Hepatocyte (in vitro differentiated cells): ENCODE measurements around the gene ZNF76. TPM values are rescaled to one million over a fixed set of nuclear protein-coding genes. Genes with fewer than 3 reads are reported as not detected.

Source experiments
- DNase-seq: peaks from one replicate; pipeline ENCODE4 v3.0.0-alpha.2; 2016; ENCODE audit warnings: low spot score
- H2AFZ ChIP-seq: fragments of 200-600 bp; sonication (generic); 2 replicates; pipeline ENCODE4 v1.6.0; 2016; ENCODE audit warnings: antibody characterized with exemption, mild to moderate bottlenecking
- H3K27ac ChIP-seq: fragments of 200-600 bp; sonication (generic); 2 replicates; pipeline ENCODE4 v1.5.1; 2016; ENCODE audit warnings: mild to moderate bottlenecking
- H3K27me3 ChIP-seq: fragments of 200-600 bp; sonication (generic); 2 replicates; pipeline ENCODE4 v1.6.1; 2016
- H3K36me3 ChIP-seq: fragments of 200-600 bp; sonication (generic); replicated peaks from 2 replicates; pipeline ENCODE4 v1.5.1; 2016; ENCODE audit warnings: low read depth; ENCODE audit not compliant: insufficient read depth
- H3K4me1 ChIP-seq: fragments of 200-600 bp; sonication (generic); 2 replicates; pipeline ENCODE4 v1.5.1; 2016; ENCODE audit warnings: mild to moderate bottlenecking, moderate library complexity; ENCODE audit not compliant: insufficient read depth
- H3K4me2 ChIP-seq: fragments of 200-600 bp; sonication (generic); 2 replicates; pipeline ENCODE4 v1.6.0; 2016
- H3K4me3 ChIP-seq: fragments of 200-600 bp; sonication (generic); 2 replicates; pipeline ENCODE4 v1.5.1; 2016; ENCODE audit warnings: mild to moderate bottlenecking
- H3K79me2 ChIP-seq: fragments of 200-600 bp; sonication (generic); 2 replicates; pipeline ENCODE4 v1.6.0; 2017; ENCODE audit warnings: mild to moderate bottlenecking
- H3K9me2 ChIP-seq: fragments of 200-600 bp; sonication (generic); replicated peaks from 2 replicates; pipeline ENCODE4 v1.6.0; 2017; ENCODE audit warnings: mild to moderate bottlenecking; ENCODE audit not compliant: insufficient read depth
- H3K9me3 ChIP-seq: fragments of 200-600 bp; sonication (generic); 2 replicates; pipeline ENCODE4 v1.5.1; 2016; ENCODE audit warnings: low read depth, mild to moderate bottlenecking
- H4K20me1 ChIP-seq: fragments of 200-600 bp; sonication (generic); 2 replicates; pipeline ENCODE4 v1.6.0; 2016; ENCODE audit warnings: mild to moderate bottlenecking; ENCODE audit not compliant: insufficient read depth, poor library complexity, severe bottlenecking
- EZH2 ChIP-seq: fragments of 200-600 bp; sonication (generic); IDR thresholded peaks from 2 replicates; pipeline ENCODE4 v1.6.1; 2016; ENCODE audit warnings: antibody characterized with exemption, mild to moderate bottlenecking, borderline replicate concordance
- EZH2phosphoT487 ChIP-seq: fragments of 200-600 bp; sonication (generic); IDR thresholded peaks from one replicate; pipeline ENCODE4 v1.6.1; 2018; ENCODE audit warnings: antibody characterized with exemption, mild to moderate bottlenecking, low read depth, moderate library complexity; ENCODE audit not compliant: unreplicated experiment, severe bottlenecking
- WGBS: methylation state at CpG from one replicate; pipeline ENCODE4 v1.1.6; 2016; ENCODE audit warnings: low lambda C conversion rate; ENCODE audit errors: missing lambda C conversion rate; 5-methylcytosine and 5-hydroxymethylcytosine counted together
- polyA plus RNA-seq: library from polyadenylated mRNA; unstranded; fragments of >200 nt; fragmentation: Nextera tagmentation; extraction: Ambion mirVana; gene quantifications from 2 replicates; pipeline ENCODE4 v1.2.1, GENCODE V29; 2016
- total RNA-seq: library from RNA; depleted of rRNA; stranded (reverse); fragments of >200 nt; gene quantifications from 2 replicates; pipeline ENCODE4 v1.2.3, GENCODE V29; 2014
- TF ChIP-seq, protein P1 (sequence below): fragments of 200-600 bp; sonication (generic); IDR thresholded peaks from 2 replicates; pipeline ENCODE4 v1.5.1; 2016; ENCODE audit warnings: antibody characterized with exemption, mild to moderate bottlenecking; ENCODE audit not compliant: poor library complexity

ZNF76 gene
- total RNA-seq (11.4 and 17.0 TPM in 2 replicates), polyA plus RNA-seq (28.0 and 43.7 TPM in 2 replicates)

DNA sequence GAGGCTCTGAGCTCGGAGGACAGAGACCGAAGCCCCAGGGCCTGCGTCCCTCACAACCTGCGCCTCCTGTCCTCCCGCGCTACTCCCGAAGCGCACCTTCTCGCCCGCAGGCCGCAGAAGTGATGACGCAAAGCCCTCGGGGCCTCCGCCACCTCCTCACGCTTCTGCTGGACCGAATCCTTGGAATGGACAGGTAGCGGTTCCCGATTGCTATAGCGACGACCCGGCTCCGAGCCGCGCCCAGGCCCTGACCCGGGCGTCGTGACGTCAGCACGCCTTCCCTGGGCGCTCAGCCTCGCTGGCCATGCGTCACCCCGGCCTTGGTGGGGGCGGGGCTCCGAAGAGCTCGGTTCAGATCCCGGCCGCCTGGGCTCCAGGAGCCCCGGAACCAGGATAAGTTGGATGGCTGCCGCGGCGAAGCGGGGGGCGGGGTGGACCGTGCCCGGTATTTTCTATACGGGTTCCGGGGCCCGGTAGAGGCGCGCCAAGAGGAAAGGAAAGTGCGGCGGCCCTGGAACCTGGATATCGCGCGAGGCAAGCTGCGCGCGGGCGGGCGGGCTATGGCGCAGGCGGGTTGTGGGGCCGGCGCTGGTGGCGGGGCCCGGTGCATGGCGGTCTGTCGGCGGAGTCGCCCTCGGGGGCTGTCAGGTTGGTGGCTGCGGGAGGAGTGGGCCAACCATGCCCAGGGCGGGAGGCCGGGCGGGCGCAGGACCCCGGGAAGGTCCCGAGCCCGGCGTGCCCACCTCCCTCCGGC lies at the start of gene ZNF76:
Gene ZNF76 (plus strand): TSS at position 542 of the 754 bp plus-strand sequence. CDS start 21,417 bp downstream, outside the sequence.
- WGBS = 1% methylated on average over 34 of the region's 82 CpGs
- Histone ChIP-seq H3K4me1 (peaks cover 15% of the 10 kb centered on the region), H4K20me1 (no peaks in the 10 kb centered on the region), H3K9me3 (no peaks in the 10 kb centered on the region), H3K4me3 (peak within 1 kb of the TSS; percentile 70), H2AFZ (peak within 1 kb of the TSS; percentile 68), H3K79me2 (peaks cover 44% of the 10 kb centered on the region), H3K27me3 (no peaks in the 10 kb centered on the region), H3K9me2 (no peaks in the 10 kb centered on the region), H3K27ac (peak within 1 kb of the TSS; percentile 92), H3K4me2 (peak within 1 kb of the TSS; percentile 88), H3K36me3 (no peaks in the 10 kb centered on the region)
- TF ChIP-seq, protein P1, sequence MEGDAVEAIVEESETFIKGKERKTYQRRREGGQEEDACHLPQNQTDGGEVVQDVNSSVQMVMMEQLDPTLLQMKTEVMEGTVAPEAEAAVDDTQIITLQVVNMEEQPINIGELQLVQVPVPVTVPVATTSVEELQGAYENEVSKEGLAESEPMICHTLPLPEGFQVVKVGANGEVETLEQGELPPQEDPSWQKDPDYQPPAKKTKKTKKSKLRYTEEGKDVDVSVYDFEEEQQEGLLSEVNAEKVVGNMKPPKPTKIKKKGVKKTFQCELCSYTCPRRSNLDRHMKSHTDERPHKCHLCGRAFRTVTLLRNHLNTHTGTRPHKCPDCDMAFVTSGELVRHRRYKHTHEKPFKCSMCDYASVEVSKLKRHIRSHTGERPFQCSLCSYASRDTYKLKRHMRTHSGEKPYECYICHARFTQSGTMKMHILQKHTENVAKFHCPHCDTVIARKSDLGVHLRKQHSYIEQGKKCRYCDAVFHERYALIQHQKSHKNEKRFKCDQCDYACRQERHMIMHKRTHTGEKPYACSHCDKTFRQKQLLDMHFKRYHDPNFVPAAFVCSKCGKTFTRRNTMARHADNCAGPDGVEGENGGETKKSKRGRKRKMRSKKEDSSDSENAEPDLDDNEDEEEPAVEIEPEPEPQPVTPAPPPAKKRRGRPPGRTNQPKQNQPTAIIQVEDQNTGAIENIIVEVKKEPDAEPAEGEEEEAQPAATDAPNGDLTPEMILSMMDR = no peak
- TF ChIP-seq EZH2 (no peak), EZH2phosphoT487 (no peak)
- DNase-seq = peak; percentile 99

DNA sequence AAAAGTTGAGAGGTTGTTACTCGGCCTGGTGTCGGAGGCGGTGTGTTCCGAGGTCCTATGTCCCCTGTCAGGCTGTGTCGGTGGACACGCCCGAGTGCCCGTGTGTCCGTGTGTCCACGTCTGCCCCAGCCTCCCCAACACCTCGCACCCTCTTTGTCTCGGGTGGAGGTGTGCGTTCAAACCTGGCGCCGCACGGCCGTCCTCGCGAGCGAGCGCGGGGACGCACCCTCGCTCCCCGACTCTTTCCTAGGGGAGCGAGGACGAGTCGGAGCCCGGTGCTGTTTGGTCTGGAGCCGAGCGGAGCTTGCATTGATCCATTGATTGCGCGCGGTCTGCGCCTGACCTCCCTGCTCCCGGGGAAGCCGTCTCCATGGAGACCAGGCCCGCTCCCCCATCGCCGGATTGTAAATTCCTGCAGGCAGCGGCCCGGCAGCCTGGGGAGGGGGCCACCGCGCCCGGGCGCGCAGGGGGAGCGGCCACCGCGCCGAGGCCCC lies 46.2 kb upstream of the ZNF76 start:
- Histone ChIP-seq H3K4me2 (peak overlapping the region; percentile 95), H4K20me1 (no peaks in the 10 kb centered on the region), H3K79me2 (peaks cover 12% of the 10 kb centered on the region), H3K27me3 (peaks cover 33% of the 10 kb centered on the region), H3K4me1 (peaks cover 33% of the 10 kb centered on the region), H3K27ac (peak overlapping the region; percentile 76), H2AFZ (peak overlapping the region; percentile 56), H3K36me3 (no peaks in the 10 kb centered on the region), H3K9me3 (no peaks in the 10 kb centered on the region), H3K9me2 (no peaks in the 10 kb centered on the region), H3K4me3 (peak overlapping the region; percentile 78)
- WGBS = 7% methylated on average over 40 of the region's 51 CpGs
- peak; percentile 41 for DNase-seq
- TF ChIP-seq, protein P1 = no peak
- TF ChIP-seq EZH2phosphoT487 = no peak
- TF ChIP-seq EZH2 = no peak

DNA sequence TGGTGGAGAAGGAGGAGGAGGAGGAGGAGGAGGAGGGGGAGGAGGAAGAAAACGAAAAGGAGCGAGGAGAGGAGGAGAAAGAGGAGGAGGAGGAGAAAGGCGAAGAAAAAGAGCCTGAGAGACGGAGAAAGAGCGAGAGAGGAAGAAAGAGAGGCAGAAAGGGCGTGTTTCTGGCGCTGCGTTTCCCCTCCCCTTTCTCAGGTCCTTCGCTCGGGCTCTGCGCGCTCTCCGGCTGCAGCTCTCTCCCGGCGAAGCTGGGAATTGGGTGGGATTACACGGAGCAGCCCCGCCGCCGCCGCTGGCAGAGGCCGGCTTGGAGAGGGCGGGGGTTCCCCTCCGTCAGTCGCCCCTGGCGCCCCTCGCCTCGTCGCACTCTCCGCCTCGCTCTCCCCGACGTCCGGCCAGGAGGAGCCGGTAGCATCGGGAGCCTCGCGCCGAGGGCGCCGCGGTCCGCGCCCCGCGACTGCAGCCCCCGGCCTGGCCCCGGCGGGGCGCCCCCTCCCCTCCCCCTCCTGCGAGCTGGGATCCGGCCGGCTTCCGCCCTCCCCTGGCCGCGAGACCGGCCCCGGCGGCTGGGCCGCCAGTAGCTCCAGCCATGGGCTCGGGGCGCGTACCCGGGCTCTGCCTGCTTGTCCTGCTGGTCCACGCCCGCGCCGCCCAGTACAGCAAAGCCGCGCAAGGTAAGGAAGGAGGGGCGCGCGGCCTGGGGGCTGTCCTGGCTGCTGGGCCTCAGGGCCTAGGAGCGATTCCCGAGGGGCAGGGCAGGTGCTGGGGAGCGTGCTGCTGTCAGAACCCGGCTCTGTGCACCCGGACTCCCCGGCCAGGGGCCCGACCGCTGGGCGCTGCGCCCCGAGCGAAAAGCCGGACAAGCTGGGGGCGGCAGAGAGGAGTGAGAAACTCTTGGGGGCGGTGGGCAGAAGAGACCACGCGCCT lies 45.4 kb upstream of the ZNF76 start, which contains the start of gene SCUBE3:
Gene SCUBE3 (plus strand): TSS at position 133 of the 933 bp plus-strand sequence. CDS start 463 bp downstream, at position 596.
- H3K27ac ChIP-seq = peak within 1 kb of the TSS; percentile 76
- peak within 1 kb of the TSS; percentile 78 for H3K4me3 ChIP-seq
- peak within 1 kb of the TSS; percentile 56 for H2AFZ ChIP-seq
- H3K27me3 ChIP-seq = peaks cover 27% of the 10 kb centered on the region
- H3K9me3 ChIP-seq = no peaks in the 10 kb centered on the region
- TF ChIP-seq, protein P1 = no peak
- TF ChIP-seq EZH2 (no peak), EZH2phosphoT487 (no peak)
- peak; percentile 76 for DNase-seq
- H3K4me1 ChIP-seq = peaks cover 39% of the 10 kb centered on the region
- peaks cover 20% of the 10 kb centered on the region for H3K79me2 ChIP-seq
- peak within 1 kb of the TSS; percentile 95 for H3K4me2 ChIP-seq
- H3K36me3 ChIP-seq = no peaks in the 10 kb centered on the region
- H3K9me2 ChIP-seq = no peaks in the 10 kb centered on the region
- WGBS = under 1% methylated on average over 29 of the region's 89 CpGs
- H4K20me1 ChIP-seq = no peaks in the 10 kb centered on the region
